Muscle of leg (tissue), 11 donors: Measurements from ENCODE around the gene TENM4. TPM values are rescaled to one million over a fixed set of nuclear protein-coding genes. Genes with fewer than 3 reads are reported as not detected.
"Not testable (repeated sequence)": the region's sequence is repeated elsewhere in the genome, so short reads cannot be mapped to it uniquely, and the experiment has no call there.

Experiments
- DNase-seq: peaks from one replicate; pipeline ENCODE4 v3.0.0; 2013
- H3K27ac ChIP-seq: one replicate; pipeline ENCODE4 v1.5.1; 2013; ENCODE audit warnings: mild to moderate bottlenecking, low read length, control low read depth
- H3K27me3 ChIP-seq: one replicate; pipeline ENCODE4 v1.6.1; 2013; ENCODE audit warnings: low read length; ENCODE audit not compliant: control insufficient read depth, insufficient read depth
- H3K36me3 ChIP-seq: one replicate; pipeline ENCODE4 v1.6.1; 2013; ENCODE audit warnings: low read length; ENCODE audit not compliant: control insufficient read depth, insufficient read depth
- H3K4me1 ChIP-seq: one replicate; pipeline ENCODE4 v1.6.1; 2013; ENCODE audit warnings: low read length; ENCODE audit not compliant: control insufficient read depth, insufficient read depth
- H3K4me3 ChIP-seq: one replicate; pipeline ENCODE4 v1.5.1; 2013; ENCODE audit warnings: low read length, control low read depth
- H3K9me3 ChIP-seq: replicated peaks from 2 replicates; pipeline ENCODE4 v1.6.1; 2013; ENCODE audit warnings: low read depth, low read length; ENCODE audit not compliant: control insufficient read depth
- WGBS: methylation state at CpG from one replicate; pipeline ENCODE4 v1.1.5; 2013; ENCODE audit warnings: missing lambda C conversion rate; ENCODE audit not compliant: insufficient coverage; 5-methylcytosine and 5-hydroxymethylcytosine counted together
- polyA plus RNA-seq, 8 donors: library from polyadenylated mRNA; unstranded; fragments of 120-200 nt; gene quantifications; one replicate each; pipeline versions ENCODE4 v1.2.1 to v1.2.3, GENCODE V29; 2013; ENCODE audit warnings: inconsistent platforms in 1 of 8, low replicate concordance in 1 of 8; ENCODE audit not compliant: insufficient read length in 8 of 8, insufficient read depth in 1 of 8
- total RNA-seq: library from RNA; stranded (reverse); fragments of 120-200 nt; gene quantifications from one replicate; pipeline ENCODE4 v1.2.4, GENCODE V29; 2013

The TENM4 gene
- total and polyA plus RNA-seq, 9 donors, result 4.6 to 13.8 (median 10.3) TPM

DNA sequence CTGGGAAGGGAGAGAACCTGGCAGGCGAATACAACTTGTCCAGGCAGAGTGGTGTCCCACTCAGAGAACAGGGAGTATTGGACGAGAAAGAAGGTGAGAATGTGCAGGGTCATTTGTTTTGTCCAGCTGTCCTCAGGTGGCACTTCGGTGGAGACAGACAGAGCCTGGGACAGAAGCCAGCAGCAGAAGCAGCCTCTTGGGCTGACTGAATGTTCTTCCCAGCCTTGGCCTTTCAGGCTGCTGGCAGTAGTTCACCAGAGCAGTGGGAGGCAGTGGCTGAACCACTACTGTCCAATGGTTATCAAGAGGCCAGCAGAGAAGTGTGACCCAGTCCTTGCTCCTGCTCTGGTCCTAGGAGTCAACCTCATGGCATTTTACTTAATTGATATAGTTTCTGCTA, 535.1 kb downstream of the TENM4 start:
- Histone ChIP-seq H3K4me1 (peaks cover 2% of the 10 kb centered on the region), H3K9me3 (no peaks in the 10 kb centered on the region), H3K4me3 (no peak overlapping the region), H3K27ac (no peak overlapping the region), H3K27me3 (peaks cover 3% of the 10 kb centered on the region), H3K36me3 (no peaks in the 10 kb centered on the region)
- DNase-seq, result no peak
- WGBS, result 51% methylated on average over 3 of the region's 3 CpGs

DNA sequence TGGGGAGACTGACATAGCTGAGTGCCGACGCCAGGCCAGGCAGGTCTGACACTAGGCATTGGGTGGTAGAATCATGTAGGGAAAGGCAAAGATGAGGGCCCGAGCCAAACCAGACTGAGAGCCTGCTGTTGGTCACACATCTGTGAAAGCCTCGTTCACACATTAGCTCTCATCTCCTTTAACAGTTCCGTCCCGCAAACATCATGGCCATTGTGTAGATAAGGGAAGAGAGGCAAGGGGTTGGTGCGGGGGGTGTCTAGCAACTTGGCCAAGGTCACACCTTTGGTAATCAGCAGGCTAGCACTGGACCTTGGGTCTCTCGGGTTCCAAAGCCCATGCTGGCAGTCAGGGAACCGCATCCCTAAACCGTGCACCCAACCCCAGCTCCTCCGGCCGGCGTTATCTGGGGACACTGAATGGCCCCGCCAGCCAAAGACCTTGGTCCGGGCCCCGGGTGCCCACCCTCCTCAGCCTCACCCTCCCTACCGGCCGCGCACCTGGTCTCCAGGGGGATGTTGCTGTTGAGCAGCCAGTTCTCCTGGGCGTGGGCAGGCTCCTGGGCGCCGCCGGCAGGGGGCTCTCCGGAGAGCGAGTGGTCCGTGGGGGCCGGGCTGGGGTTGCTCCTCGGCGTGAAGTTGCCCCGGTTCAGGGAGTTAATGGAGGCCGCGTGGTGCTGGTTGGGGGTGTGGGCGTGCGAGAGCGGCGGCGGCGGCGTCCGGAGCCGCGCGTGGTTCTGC, 537.9 kb downstream of the TENM4 start:
- Histone ChIP-seq H3K27ac (no peak overlapping the region), H3K4me1 (peaks cover 2% of the 10 kb centered on the region), H3K4me3 (no peak overlapping the region), H3K27me3 (peaks cover 3% of the 10 kb centered on the region), H3K36me3 (no peaks in the 10 kb centered on the region), H3K9me3 (no peaks in the 10 kb centered on the region)
- WGBS, result 71% methylated on average over 34 of the region's 43 CpGs
- DNase-seq, result no peak

DNA sequence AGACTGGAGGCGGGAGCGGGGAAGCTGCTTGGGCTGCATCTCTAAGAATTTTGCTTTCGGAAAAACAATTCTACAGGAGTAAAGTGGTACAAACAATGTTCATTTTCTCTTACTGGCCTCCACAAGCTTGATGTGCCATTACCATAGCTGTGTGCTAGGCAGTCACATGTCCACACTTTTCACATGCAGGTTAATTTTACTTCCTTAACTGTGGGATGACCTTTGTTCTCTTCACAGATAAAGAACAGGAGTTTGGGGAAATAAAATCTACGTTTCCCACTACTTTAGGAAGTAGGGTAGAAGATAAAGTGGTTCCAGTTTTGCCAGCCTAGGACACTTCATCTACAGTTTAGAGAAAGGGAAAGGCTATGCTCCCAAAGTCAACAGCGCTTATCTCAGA, 539.0 kb downstream of the TENM4 start:
- WGBS, result no CpG with 5 or more reads among the region's 5 CpGs
- no peaks in the 10 kb centered on the region for H3K36me3 ChIP-seq

DNA sequence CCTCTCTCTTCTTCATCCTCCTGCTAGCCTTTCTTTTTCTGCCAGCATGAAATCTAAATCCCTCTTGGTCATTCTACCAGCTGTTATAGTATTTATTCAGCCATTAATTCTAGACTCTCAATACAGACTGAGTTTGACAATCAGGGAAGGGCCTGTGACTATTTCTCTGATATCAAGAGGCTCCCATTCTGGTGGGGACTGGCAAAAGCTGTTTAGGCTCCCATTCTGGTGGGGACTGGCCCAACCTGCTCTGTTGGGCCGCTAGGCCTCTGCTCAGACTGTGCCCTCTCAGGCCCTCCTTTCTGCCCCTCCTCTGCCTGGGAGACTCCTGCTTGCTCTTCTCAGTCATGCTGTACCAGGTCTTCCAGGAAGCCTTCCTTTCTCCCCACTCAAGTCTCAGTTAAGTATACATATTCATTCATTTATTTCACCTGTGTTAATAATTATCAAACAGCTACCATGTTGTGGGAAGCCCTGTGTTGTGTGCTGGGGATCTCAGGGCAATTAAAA, 542.5 kb downstream of the TENM4 start:
- Histone ChIP-seq H3K36me3 (no peaks in the 10 kb centered on the region), H3K9me3 (no peaks in the 10 kb centered on the region), H3K4me1 (no peaks in the 10 kb centered on the region), H3K27ac (no peak overlapping the region), H3K27me3 (peaks cover 3% of the 10 kb centered on the region), H3K4me3 (no peak overlapping the region)
- DNase-seq, result no peak
- 89% methylated on average over 1 of the region's 1 CpG for WGBS

More for the DNA sequence above, 539.0 kb downstream of the TENM4 start:
- DNase-seq, result no peak
- Histone ChIP-seq H3K27me3 (peaks cover 3% of the 10 kb centered on the region), H3K9me3 (no peaks in the 10 kb centered on the region), H3K4me3 (no peak overlapping the region), H3K4me1 (peaks cover 2% of the 10 kb centered on the region), H3K27ac (no peak overlapping the region)

DNA sequence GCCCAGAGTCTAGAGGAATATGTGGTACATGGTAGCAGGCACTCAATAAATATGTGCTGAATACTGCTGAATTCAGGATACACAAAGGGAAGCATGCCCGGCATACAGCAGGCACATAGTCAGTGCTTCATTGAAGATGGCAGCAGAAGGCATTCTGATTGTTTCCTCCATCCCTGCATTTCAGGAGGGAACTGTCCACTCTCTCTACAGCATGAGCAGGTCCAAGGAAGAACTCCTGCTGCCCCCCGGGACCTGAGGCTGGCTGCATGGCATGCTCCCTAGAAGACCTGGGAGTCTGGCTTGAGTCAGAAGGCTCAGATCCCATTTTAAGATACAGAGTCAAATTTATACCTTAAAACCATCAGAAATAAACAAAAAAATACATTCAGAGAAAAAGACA, 546.8 kb downstream of the TENM4 start:
- H3K27me3 ChIP-seq, result no peaks in the 10 kb centered on the region
- H3K9me3 ChIP-seq, result no peaks in the 10 kb centered on the region
- H3K4me3 ChIP-seq, result no peak overlapping the region
- no peaks in the 10 kb centered on the region for H3K4me1 ChIP-seq
- DNase-seq, result no peak
- WGBS, result 89% methylated on average over 2 of the region's 2 CpGs
- H3K36me3 ChIP-seq, result peaks cover 4% of the 10 kb centered on the region
- H3K27ac ChIP-seq, result no peak overlapping the region

DNA sequence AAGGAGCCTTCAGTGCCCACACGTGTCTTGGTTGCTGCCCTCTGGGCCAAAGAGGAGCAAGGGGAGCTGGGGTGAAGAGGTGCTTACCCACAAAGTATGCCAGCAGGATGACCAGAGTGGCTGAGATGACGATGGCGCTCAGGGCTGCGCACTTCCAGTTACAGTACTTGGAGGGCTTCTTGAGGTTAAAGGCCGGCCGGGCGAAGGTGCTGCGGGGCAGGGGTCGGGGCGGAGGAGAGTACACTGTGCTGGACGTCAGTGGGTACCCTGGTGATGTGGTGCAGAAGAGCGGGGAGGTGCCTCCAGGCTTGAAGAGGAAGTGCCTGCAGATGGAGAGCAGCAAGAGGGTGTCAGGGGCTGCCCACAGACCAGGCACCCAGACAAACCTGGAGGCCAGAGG, 551.1 kb downstream of the TENM4 start:
- no peaks in the 10 kb centered on the region for H3K4me1 ChIP-seq
- no peaks in the 10 kb centered on the region for H3K9me3 ChIP-seq
- H3K4me3 ChIP-seq, result no peak overlapping the region
- H3K27ac ChIP-seq, result no peak overlapping the region
- WGBS, result 96% methylated on average over 12 of the region's 12 CpGs
- no peaks in the 10 kb centered on the region for H3K27me3 ChIP-seq
- peaks cover 11% of the 10 kb centered on the region for H3K36me3 ChIP-seq
- no peak for DNase-seq

DNA sequence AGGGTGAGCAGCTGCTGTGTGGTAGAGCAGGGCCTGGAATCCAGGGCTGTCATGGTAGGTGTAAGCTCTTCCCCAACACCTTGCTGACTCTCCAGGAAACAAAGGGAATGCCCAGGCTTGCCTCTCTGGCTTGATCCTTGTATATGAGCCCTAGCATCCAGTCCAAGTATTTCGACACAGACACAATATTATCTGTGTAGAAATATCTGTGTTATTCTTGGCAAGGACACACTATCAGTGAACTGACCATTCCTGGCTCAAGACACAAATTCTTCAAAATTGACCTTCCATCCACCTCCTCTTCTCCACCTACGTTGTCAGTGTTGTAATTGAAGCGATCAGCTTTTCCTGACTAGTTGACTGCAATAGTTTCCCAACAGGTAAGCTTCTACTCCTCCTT, 554.2 kb downstream of the TENM4 start:
- no peak overlapping the region for H3K27ac ChIP-seq
- DNase-seq, result no peak
- peaks cover 11% of the 10 kb centered on the region for H3K36me3 ChIP-seq
- H3K9me3 ChIP-seq, result no peaks in the 10 kb centered on the region
- no peak overlapping the region for H3K4me3 ChIP-seq
- H3K4me1 ChIP-seq, result no peaks in the 10 kb centered on the region
- no peaks in the 10 kb centered on the region for H3K27me3 ChIP-seq
- 75% methylated on average over 1 of the region's 3 CpGs for WGBS

DNA sequence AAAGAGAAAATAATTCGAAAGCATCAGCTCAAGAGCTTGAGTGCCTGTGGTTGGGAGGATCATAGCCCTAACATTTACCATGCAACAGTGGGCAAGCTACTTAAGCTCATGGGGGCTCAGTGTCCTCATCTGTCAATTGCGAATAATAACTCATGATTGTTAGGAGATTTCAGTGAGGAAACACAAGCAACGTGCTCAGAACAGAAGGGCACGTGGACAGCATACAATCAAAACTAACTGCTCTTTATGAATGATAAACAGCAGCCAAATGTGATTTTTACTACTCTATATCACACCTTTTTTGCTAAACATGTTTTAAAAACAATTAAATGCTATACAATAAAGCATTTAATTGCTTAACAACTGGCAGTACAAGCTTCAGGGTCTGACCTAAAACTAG, 556.1 kb downstream of the TENM4 start:
- WGBS, result 87% methylated on average over 3 of the region's 4 CpGs

DNA sequence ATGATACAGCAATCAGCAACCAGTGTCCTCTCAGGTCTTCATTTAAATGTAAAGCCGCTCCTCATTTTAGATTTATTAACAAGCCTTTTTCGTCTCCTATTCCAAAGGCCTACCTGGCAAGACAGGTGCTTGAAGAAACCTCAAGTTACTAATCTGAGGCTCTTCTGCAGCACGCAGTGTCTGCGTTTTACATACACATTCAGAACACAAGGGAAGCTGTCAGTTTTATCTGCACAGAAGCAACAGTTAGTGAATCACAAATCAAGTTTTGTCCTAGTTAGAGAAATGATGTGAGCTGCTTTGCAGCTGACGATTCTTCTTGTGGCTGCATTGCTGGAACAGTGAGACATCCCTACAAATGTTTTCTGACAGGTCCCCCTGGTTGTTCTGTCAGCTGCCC, 557.3 kb downstream of the TENM4 start:
- WGBS, result 94% methylated on average over 3 of the region's 5 CpGs
- H3K36me3 ChIP-seq, result peaks cover 12% of the 10 kb centered on the region
- no peak overlapping the region for H3K4me3 ChIP-seq
- H3K27ac ChIP-seq, result no peak overlapping the region
- peaks cover 4% of the 10 kb centered on the region for H3K9me3 ChIP-seq
- H3K27me3 ChIP-seq, result no peaks in the 10 kb centered on the region
- DNase-seq, result no peak
- no peaks in the 10 kb centered on the region for H3K4me1 ChIP-seq

More for the DNA sequence above, 556.1 kb downstream of the TENM4 start:
- DNase-seq, result no peak
- no peaks in the 10 kb centered on the region for H3K9me3 ChIP-seq
- H3K27ac ChIP-seq, result no peak overlapping the region
- peaks cover 17% of the 10 kb centered on the region for H3K36me3 ChIP-seq
- H3K27me3 ChIP-seq, result no peaks in the 10 kb centered on the region
- no peaks in the 10 kb centered on the region for H3K4me1 ChIP-seq
- no peak overlapping the region for H3K4me3 ChIP-seq

DNA sequence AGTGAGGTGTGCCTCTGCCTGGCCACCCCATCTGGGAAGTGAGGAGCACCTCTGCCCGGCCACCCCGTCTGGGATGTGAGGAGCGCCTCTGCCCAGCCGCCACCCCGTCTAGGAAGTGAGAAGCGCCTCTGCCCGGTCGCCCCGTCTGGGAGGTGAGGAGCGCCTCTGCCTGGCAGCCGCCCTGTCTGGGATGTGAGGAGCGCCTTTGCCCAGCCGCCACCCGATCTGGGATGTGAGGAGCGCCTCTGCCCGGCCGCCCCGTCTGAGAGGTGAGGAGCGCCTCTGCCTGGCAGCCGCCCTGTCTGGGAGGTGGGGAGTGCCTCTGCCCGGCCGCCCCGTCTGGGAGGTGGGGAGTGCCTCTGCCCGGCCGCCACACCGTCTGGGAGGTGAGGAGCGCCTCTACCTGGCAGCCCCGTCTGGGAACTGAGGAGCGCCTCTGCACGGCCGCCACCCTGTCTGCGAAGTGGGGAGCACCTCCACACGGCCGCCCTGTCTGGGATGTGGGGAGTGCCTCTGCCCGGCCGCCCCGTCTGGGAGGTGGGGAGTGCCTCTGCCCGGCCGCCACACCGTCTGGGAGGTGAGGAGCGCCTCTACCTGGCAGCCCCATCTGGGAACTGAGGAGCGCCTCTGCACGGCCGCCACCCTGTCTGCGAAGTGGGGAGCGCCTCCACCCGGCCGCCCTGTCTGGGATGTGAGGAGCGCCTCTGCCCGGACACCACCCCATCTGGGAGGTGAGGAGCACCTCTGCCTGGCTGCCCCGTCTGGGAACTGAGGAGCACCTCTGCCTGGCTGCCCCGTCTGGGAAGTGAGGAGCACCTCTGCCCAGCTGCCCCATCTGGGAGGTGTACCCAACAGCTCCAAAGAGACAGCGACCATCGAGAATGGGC, 561.5 kb downstream of the TENM4 start:
- not testable (repeated sequence) for H3K4me1 ChIP-seq, H3K27me3 ChIP-seq, H3K27ac ChIP-seq, DNase-seq, H3K4me3 ChIP-seq, H3K36me3 ChIP-seq, H3K9me3 ChIP-seq
- WGBS, result 93% methylated on average over 51 of the region's 54 CpGs
